Kidney (tissue), 14 donors: Measurements from ENCODE around the gene FOXP2. TPM values are rescaled to one million over a fixed set of nuclear protein-coding genes. Genes with fewer than 3 reads are reported as not detected.

Experiments
- DNase-seq, 5 donors: peaks; one replicate each; pipeline ENCODE4 v3.0.0-alpha.2; 2013 to 2020
- FAIRE-seq: peaks from 2 replicates; lab custom pipeline; 2012; peaks lifted over from hg19 to GRCh38; lab: Jason Lieb, UNC
- H3K27ac ChIP-seq, 2 donors: one replicate each; pipeline ENCODE4 v1.7.0; 2013; ENCODE audit warnings: low read depth in 2 of 2, low read length in 2 of 2, inconsistent platforms in 1 of 2
- H3K27me3 ChIP-seq: one replicate; pipeline ENCODE4 v1.7.1; 2013; ENCODE audit warnings: low read length, inconsistent platforms; ENCODE audit not compliant: control insufficient read depth, insufficient read depth
- H3K36me3 ChIP-seq, 3 donors: one replicate each; pipeline versions ENCODE4 v1.7.0 to v1.7.1; 2013; ENCODE audit warnings: low read length in 3 of 3, control low read depth in 1 of 3, inconsistent platforms in 1 of 3; ENCODE audit not compliant: insufficient read depth in 3 of 3, control insufficient read depth in 2 of 3
- H3K4me1 ChIP-seq, 3 donors: one replicate each; pipeline versions ENCODE4 v1.7.0 to v1.7.1; 2013; ENCODE audit warnings: low read length in 3 of 3, inconsistent platforms in 1 of 3, low read depth in 1 of 3; ENCODE audit not compliant: control insufficient read depth in 2 of 3, insufficient read depth in 2 of 3
- H3K4me3 ChIP-seq, 3 donors: one replicate each; pipeline versions ENCODE4 v1.7.0 to v1.8.1; 2013; ENCODE audit warnings: low read length in 3 of 3, control low read depth in 1 of 3, inconsistent platforms in 1 of 3
- H3K9ac ChIP-seq, 3 donors: one replicate each; pipeline versions ENCODE4 v1.7.0 to v1.7.1; 2013; ENCODE audit warnings: low read length in 3 of 3, control low read depth in 1 of 3, inconsistent platforms in 1 of 3
- H3K9me3 ChIP-seq, 3 donors: one replicate each; pipeline versions ENCODE4 v1.7.0 to v1.7.1; 2013; ENCODE audit warnings: low read length in 3 of 3, control low read depth in 1 of 3, inconsistent platforms in 1 of 3; ENCODE audit not compliant: control insufficient read depth in 2 of 3, insufficient read depth in 1 of 3
- intact Hi-C: fragments of 100-400 bp; cut with DNase I; formaldehyde crosslinking; loops from one replicate; pipeline ENCODE4 v1.11.1; 2022
- polyA plus RNA-seq: library from polyadenylated mRNA; stranded (reverse); fragments of 350-450 nt; fragmentation: Illumina TruSeq; extraction: RNeasy Lipid Tissue Mini Kit (QIAGEN cat#74804); gene quantifications from one replicate; pipeline ENCODE4 v1.2.3, GENCODE V29; 2014; ENCODE audit warnings: low read depth, low replicate concordance; ENCODE audit not compliant: insufficient read depth
- total RNA-seq: library from RNA; stranded (reverse); fragmentation: NEBNext Ultra II Directional; extraction: Animal tissue kit (Norgen Biotek cat#: 25700); gene quantifications from one replicate; pipeline ENCODE4 v1.2.1, GENCODE V29; 2021
- TF ChIP-seq, protein P1 (sequence below): IDR thresholded peaks from 3 replicates; pipeline ENCODE4 v1.5.1; 2012; ENCODE audit warnings: mild to moderate bottlenecking, moderate library complexity, borderline replicate concordance; ENCODE audit not compliant: insufficient read depth; ENCODE audit errors: extremely low read depth
- donor health status: control.
- donor health status: control.
- donor health status: control.
- donor health status: control.
- donor health status: control.
- donor health status: DM: yes; HTN: yes; CAD: no.
- donor health status: Normal renal cell carcinoma (clear cell type).

Gene FOXP2
- total and polyA plus RNA-seq, 2 donors from 2014 or later, result 0.69 to 8.0 TPM

DNA sequence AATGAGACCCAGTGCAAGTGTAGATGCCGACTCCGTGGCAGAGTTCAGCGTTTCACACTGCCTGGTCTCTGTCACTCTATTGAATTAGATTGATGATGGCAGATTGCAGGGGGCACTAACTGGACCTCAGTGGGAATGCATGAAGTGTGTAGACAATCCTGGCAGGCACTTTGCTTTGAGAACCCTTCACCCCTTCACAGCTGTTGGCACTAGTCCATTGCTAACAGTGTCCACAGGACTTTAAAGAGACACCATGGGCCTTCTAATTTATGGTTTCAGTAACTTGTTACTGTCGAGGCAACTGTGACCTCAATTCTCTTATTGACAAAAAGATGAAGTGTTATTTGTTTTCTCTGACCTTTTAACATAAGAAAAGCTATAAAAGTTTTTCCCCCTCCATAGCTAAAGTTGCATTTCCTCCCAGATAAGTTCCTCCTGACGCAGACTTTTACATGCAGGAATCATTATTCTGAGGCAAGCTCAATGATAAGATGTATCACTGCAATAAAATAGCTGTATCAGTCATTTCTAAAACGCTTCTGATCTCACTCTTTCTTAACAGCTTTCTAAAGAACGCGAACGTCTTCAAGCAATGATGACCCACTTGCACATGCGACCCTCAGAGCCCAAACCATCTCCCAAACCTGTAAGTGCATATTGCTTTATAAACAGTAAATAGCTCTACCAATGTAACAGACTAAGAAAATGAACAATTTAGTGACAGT is 238.9 kb downstream of the FOXP2 start:
- Histone ChIP-seq H3K9ac (no peak overlapping the region), H3K9me3 (no peaks in the 10 kb centered on the region), H3K4me3 (no peak overlapping the region), H3K36me3 (no peaks in the 10 kb centered on the region), H3K27me3 (no peaks in the 10 kb centered on the region), H3K4me1 (no peaks in the 10 kb centered on the region), H3K27ac (no peak overlapping the region)
- intact Hi-C loops, result no loop called here
- TF ChIP-seq, protein P1, sequence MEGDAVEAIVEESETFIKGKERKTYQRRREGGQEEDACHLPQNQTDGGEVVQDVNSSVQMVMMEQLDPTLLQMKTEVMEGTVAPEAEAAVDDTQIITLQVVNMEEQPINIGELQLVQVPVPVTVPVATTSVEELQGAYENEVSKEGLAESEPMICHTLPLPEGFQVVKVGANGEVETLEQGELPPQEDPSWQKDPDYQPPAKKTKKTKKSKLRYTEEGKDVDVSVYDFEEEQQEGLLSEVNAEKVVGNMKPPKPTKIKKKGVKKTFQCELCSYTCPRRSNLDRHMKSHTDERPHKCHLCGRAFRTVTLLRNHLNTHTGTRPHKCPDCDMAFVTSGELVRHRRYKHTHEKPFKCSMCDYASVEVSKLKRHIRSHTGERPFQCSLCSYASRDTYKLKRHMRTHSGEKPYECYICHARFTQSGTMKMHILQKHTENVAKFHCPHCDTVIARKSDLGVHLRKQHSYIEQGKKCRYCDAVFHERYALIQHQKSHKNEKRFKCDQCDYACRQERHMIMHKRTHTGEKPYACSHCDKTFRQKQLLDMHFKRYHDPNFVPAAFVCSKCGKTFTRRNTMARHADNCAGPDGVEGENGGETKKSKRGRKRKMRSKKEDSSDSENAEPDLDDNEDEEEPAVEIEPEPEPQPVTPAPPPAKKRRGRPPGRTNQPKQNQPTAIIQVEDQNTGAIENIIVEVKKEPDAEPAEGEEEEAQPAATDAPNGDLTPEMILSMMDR, result no peak
- DNase-seq, result peak in 2 of 5 donors; percentile 40 to 54
- no peak for FAIRE-seq

DNA sequence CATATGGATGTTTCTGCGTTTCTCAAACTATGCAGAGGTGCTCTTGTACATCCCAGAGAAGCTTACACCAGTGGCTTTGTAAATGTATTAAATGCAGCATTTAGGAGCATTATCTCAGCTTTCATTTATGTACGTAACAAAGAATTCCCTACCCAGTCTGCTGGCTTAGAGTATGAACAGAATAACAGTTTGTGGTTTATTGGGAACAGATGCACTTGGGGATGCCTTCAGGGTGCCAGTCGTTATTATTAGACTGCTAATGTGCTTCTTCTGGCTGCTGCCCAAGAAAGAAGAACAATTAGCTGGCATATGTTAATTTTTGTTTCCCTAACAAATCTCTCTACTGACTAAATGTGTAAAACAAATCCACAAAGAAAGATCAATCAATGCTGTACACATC is 241.9 kb downstream of the FOXP2 start:
- Histone ChIP-seq H3K36me3 (no peaks in the 10 kb centered on the region), H3K27ac (no peak overlapping the region), H3K9me3 (no peaks in the 10 kb centered on the region), H3K9ac (no peak overlapping the region), H3K4me1 (no peaks in the 10 kb centered on the region), H3K27me3 (no peaks in the 10 kb centered on the region), H3K4me3 (no peak overlapping the region)
- FAIRE-seq, result no peak
- no peak for DNase-seq
- intact Hi-C loops, result no loop called here
- TF ChIP-seq, protein P1, result no peak

DNA sequence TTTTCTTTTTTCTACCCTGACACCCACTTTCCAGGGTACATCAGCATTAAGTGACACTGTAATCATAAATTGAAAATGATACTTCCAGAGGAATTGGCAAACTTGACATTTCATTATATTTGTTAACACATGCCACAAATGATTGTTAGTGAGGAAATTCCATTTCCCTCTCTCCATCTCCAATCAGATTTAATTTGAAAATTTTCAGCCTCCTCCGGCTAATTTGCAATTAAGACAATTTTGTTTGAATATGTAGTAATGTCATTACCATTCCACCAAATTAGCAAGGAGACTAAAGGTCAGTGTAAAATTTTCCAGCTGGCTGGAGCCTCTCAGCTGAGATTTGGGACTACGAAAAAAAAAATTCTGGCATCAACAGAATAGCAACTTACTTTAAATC is 242.7 kb downstream of the FOXP2 start:
- FAIRE-seq (no peak), DNase-seq (no peak)
- Histone ChIP-seq H3K27me3 (no peaks in the 10 kb centered on the region), H3K36me3 (no peaks in the 10 kb centered on the region), H3K27ac (no peak overlapping the region), H3K4me1 (no peaks in the 10 kb centered on the region), H3K9ac (no peak overlapping the region), H3K4me3 (no peak overlapping the region), H3K9me3 (no peaks in the 10 kb centered on the region)
- intact Hi-C loops, result no loop called here
- TF ChIP-seq, protein P1, result no peak
